ENCODE results near the gene KIF26B. TPM values are rescaled to one million over a fixed set of nuclear protein-coding genes. Genes with fewer than 3 reads are reported as not detected.

The KIF26B gene
- total and polyA plus RNA-seq, 2 experiments from 2014 or later, result 0.03 to 0.76 TPM

- H3K27me3 Mint-ChIP-seq (ENCODE audit: insufficient read depth, low read depth, poor library complexity), result peaks cover 14% of the 10 kb centered on the region
These were observed 47.0 kb downstream of the KIF26B start for GRCh38 chr1:245201827-245202226.

More at GRCh38 chr1:245201827-245202226, 47.0 kb downstream of the KIF26B start:
- Histone ChIP-seq H3K27ac (ENCODE audit: low read depth) (peak overlapping the region; percentile 21; the same call in 1 of the 2 replicates), H3K27me3 (ENCODE audit: insufficient read depth) (no peaks in the 10 kb centered on the region), H3F3A (replicated peaks; ENCODE audit: low read depth) (no peaks in the 10 kb centered on the region), H2AFZ (peak overlapping the region; percentile 69; the same call in 1 of the 2 replicates), H3K36me3 (ENCODE audit: insufficient read depth) (peaks cover 6% of the 10 kb centered on the region; the same call in 1 of the 2 replicates), H3K4me1 (ENCODE audit: insufficient read depth) (peaks cover 20% of the 10 kb centered on the region), H3K4me2 (peak overlapping the region; percentile 44), H3K4me3 (no peak overlapping the region), H3K9me2 (ENCODE audit: insufficient read depth) (no peaks in the 10 kb centered on the region), H3K79me2 (replicated peaks; ENCODE audit: insufficient read depth) (no peaks in the 10 kb centered on the region), H4K20me1 (replicated peaks; ENCODE audit: insufficient read depth) (no peaks in the 10 kb centered on the region)
- peaks cover 12% of the 10 kb centered on the region for H3K36me3 Mint-ChIP-seq (ENCODE audit: low read depth)
- H3K27ac Mint-ChIP-seq, result peak overlapping the region; percentile 72; the same call in 1 of the 2 replicates
- H3K9me3 Mint-ChIP-seq, result peaks cover 19% of the 10 kb centered on the region
- TF ChIP-seq CTCF (conservative IDR thresholded peaks at IDR 0.05; ENCODE audit: low read depth in 2 of 2) (no peak), CREB1 (CRISPR knock-in tag; IDR thresholded peaks at IDR 0.05; ENCODE audit: low read depth) (no peak), STAT1 (IDR thresholded peaks at IDR 0.05; ENCODE audit: unreplicated experiment) (no peak), JUNB (IDR thresholded peaks at IDR 0.05; ENCODE audit: unreplicated experiment) (no peak), ZNF114 (CRISPR knock-in tag; IDR thresholded peaks at IDR 0.05) (no peak), EZH2phosphoT487 (IDR thresholded peaks at IDR 0.05; ENCODE audit: unreplicated experiment) (no peak), ZNF462 (CRISPR knock-in tag; IDR thresholded peaks at IDR 0.05) (no peak), ZNF331 (CRISPR knock-in tag; IDR thresholded peaks at IDR 0.05; ENCODE audit: low read depth) (no peak), POLR2AphosphoS5 (IDR thresholded peaks at IDR 0.05; ENCODE audit: low read depth) (no peak), NANOG (IDR thresholded peaks at IDR 0.05; ENCODE audit: borderline replicate concordance) (no peak), EZH2 (IDR thresholded peaks at IDR 0.05; ENCODE audit: low read depth, unreplicated experiment) (no peak), ETS1 (IDR thresholded peaks at IDR 0.05) (no peak), REST (IDR thresholded peaks at IDR 0.05; ENCODE audit: unreplicated experiment) (no peak)
- DNase-seq (ENCODE audit: low spot score) (no peak), ATAC-seq (peak; percentile 42; the same call in 2 of the 3 replicates)
- H3K4me1 Mint-ChIP-seq, result peaks cover 28% of the 10 kb centered on the region
- no peak overlapping the region for H3K4me3 Mint-ChIP-seq
